K562 (cell line): ENCODE results near the gene IL17F. TPM values are rescaled to one million over a fixed set of nuclear protein-coding genes. Genes with fewer than 3 reads are reported as not detected.

Experiments used
- KLF16 ChIP-seq: IDR thresholded peaks from 2 replicates; pipeline ENCODE4 v1.6.1; 2016; ENCODE audit warnings: antibody characterized with exemption
- RAD21 ChIP-seq, 2 experiments: fragments of 250-450 bp in 1 of 2; fragments of 450-650 bp in 1 of 2; sonication (Bioruptor Pico) in 1 of 2; formaldehyde crosslinking in 1 of 2; IDR thresholded peaks in 1 of 2; conservative IDR thresholded peaks in 1 of 2; 2 replicates each; pipeline versions ENCODE4 v1.4.0 to v1.8.0; 2020 to 2022; ENCODE audit warnings: mild to moderate bottlenecking in 2 of 2, moderate library complexity in 1 of 2
- XRCC5 ChIP-seq: fragments of 200-400 bp; formaldehyde crosslinking; IDR thresholded peaks from 2 replicates; pipeline ENCODE4 v1.6.1; 2017; ENCODE audit warnings: low read depth, mild to moderate bottlenecking, low read length
- polyA plus RNA-seq, 8 experiments: library from polyadenylated mRNA; depleted of rRNA in 4 of 8; stranded (reverse) in 5 of 8; unstranded in 3 of 8; fragments of >200 nt; fragmentation: Nextera tagmentation in 2 of 8; fragmentation: Illumina TruSeq in 1 of 8; extraction: Ambion mirVana in 2 of 8; extraction: Trizol in 1 of 8; gene quantifications; 2 replicates each; pipeline versions ENCODE4 v1.2.1 to v1.2.3, GENCODE V29; 2011 to 2014; ENCODE audit warnings: inconsistent platforms in 1 of 8, missing spikeins in 1 of 8
- total RNA-seq, 7 experiments: library from RNA; depleted of rRNA in 6 of 7; stranded (reverse); fragments of >200 nt in 6 of 7; fragmentation: Illumina TruSeq in 2 of 7; extraction: Trizol in 2 of 7; gene quantifications; 2 replicates each; pipeline versions ENCODE4 v1.2.1 to v1.2.3, GENCODE V29; 2011 to 2021; ENCODE audit warnings: low replicate concordance in 1 of 7
- TF ChIP-seq, protein P1 (sequence below): IDR thresholded peaks from 2 replicates; pipeline ENCODE4 v1.6.1; 2011; ENCODE audit warnings: borderline replicate concordance, low read depth, mild to moderate bottlenecking, moderate library complexity, low read length; ENCODE audit not compliant: insufficient read depth, poor library complexity, severe bottlenecking
- TF ChIP-seq, protein P2 (sequence below): fragments of 250-450 bp; sonication (Bioruptor Pico); IDR thresholded peaks from 2 replicates; pipeline ENCODE4 v1.4.0; 2020; ENCODE audit warnings: mild to moderate bottlenecking
- TF ChIP-seq, protein P3 (sequence below): fragments of 450-650 bp; formaldehyde crosslinking; IDR thresholded peaks from 2 replicates; pipeline ENCODE4 v1.4.0; 2020; ENCODE audit warnings: mild to moderate bottlenecking, moderate library complexity
- TF ChIP-seq, protein P4 (sequence below), 3 experiments: IDR thresholded peaks in 2 of 3; conservative IDR thresholded peaks in 1 of 3; 2 replicates each; pipeline ENCODE4 v1.5.1; 2011 to 2012; ENCODE audit warnings: low read length in 3 of 3, mild to moderate bottlenecking in 3 of 3, control low read depth in 2 of 3, improper control_type of control experiment in 1 of 3, inconsistent platforms in 1 of 3, low read depth in 1 of 3, mixed read lengths in 1 of 3, moderate library complexity in 1 of 3; ENCODE audit not compliant: insufficient read depth in 2 of 3

The IL17F gene
- total and polyA plus RNA-seq, 9 of the 15 experiments (the other 6 are each of a cell fraction or from before 2014, with no cell fraction given): not detected

GRCh38 chr6:52263709-52264540 lies 19.6 kb upstream of the IL17F start (continued):
- TF ChIP-seq, protein P1, sequence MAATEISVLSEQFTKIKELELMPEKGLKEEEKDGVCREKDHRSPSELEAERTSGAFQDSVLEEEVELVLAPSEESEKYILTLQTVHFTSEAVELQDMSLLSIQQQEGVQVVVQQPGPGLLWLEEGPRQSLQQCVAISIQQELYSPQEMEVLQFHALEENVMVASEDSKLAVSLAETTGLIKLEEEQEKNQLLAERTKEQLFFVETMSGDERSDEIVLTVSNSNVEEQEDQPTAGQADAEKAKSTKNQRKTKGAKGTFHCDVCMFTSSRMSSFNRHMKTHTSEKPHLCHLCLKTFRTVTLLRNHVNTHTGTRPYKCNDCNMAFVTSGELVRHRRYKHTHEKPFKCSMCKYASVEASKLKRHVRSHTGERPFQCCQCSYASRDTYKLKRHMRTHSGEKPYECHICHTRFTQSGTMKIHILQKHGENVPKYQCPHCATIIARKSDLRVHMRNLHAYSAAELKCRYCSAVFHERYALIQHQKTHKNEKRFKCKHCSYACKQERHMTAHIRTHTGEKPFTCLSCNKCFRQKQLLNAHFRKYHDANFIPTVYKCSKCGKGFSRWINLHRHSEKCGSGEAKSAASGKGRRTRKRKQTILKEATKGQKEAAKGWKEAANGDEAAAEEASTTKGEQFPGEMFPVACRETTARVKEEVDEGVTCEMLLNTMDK: peak; percentile 85
- TF ChIP-seq, protein P2, sequence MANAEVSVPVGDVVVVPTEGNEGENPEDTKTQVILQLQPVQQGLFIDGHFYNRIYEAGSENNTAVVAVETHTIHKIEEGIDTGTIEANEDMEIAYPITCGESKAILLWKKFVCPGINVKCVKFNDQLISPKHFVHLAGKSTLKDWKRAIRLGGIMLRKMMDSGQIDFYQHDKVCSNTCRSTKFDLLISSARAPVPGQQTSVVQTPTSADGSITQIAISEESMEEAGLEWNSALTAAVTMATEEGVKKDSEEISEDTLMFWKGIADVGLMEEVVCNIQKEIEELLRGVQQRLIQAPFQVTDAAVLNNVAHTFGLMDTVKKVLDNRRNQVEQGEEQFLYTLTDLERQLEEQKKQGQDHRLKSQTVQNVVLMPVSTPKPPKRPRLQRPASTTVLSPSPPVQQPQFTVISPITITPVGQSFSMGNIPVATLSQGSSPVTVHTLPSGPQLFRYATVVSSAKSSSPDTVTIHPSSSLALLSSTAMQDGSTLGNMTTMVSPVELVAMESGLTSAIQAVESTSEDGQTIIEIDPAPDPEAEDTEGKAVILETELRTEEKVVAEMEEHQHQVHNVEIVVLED: no peak
- peak; percentile 66 to 69 for TF ChIP-seq RAD21 (CRISPR knock-in tag; conservative IDR thresholded peaks at IDR 0.05 in 1 of 2, IDR thresholded peaks at IDR 0.05 in 1 of 2)
- TF ChIP-seq XRCC5: 0 out of 2 replicates have a peak, but pooled peaks have one; percentile 35
- peak; percentile 53 for TF ChIP-seq KLF16
- TF ChIP-seq, protein P3, sequence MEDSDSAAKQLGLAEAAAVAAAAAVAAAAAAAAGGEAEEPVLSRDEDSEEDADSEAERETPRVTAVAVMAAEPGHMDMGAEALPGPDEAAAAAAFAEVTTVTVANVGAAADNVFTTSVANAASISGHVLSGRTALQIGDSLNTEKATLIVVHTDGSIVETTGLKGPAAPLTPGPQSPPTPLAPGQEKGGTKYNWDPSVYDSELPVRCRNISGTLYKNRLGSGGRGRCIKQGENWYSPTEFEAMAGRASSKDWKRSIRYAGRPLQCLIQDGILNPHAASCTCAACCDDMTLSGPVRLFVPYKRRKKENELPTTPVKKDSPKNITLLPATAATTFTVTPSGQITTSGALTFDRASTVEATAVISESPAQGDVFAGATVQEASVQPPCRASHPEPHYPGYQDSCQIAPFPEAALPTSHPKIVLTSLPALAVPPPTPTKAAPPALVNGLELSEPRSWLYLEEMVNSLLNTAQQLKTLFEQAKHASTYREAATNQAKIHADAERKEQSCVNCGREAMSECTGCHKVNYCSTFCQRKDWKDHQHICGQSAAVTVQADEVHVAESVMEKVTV: peak; percentile 57; the same call in 1 of the 2 replicates
- TF ChIP-seq, protein P4, sequence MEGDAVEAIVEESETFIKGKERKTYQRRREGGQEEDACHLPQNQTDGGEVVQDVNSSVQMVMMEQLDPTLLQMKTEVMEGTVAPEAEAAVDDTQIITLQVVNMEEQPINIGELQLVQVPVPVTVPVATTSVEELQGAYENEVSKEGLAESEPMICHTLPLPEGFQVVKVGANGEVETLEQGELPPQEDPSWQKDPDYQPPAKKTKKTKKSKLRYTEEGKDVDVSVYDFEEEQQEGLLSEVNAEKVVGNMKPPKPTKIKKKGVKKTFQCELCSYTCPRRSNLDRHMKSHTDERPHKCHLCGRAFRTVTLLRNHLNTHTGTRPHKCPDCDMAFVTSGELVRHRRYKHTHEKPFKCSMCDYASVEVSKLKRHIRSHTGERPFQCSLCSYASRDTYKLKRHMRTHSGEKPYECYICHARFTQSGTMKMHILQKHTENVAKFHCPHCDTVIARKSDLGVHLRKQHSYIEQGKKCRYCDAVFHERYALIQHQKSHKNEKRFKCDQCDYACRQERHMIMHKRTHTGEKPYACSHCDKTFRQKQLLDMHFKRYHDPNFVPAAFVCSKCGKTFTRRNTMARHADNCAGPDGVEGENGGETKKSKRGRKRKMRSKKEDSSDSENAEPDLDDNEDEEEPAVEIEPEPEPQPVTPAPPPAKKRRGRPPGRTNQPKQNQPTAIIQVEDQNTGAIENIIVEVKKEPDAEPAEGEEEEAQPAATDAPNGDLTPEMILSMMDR (IDR thresholded peaks at IDR 0.05 in 2 of 3, conservative IDR thresholded peaks at IDR 0.05 in 1 of 3; ENCODE audit: insufficient read depth in 2 of 3, low read depth in 1 of 3, low read length in 3 of 3): peak; percentile 81 to 95 (median 92)
